Keratinocyte (primary cell): ENCODE results near the gene SPRY4. TPM values are rescaled to one million over a fixed set of nuclear protein-coding genes. Genes with fewer than 3 reads are reported as not detected.

Experiments used
- DNase-seq: peaks from one replicate; pipeline ENCODE4 v3.0.0-alpha.2; 2011; ENCODE audit warnings: low read depth, missing footprints, low spot score
- FAIRE-seq: peaks from 2 replicates; lab custom pipeline; 2011; peaks lifted over from hg19 to GRCh38; lab: Jason Lieb, UNC
- H2AFZ ChIP-seq: 2 replicates; pipeline ENCODE4 v1.6.0; 2012; ENCODE audit warnings: low read length, control low read depth, inconsistent platforms; ENCODE audit not compliant: control insufficient read depth
- H3K27ac ChIP-seq: 2 replicates; pipeline ENCODE4 v1.5.1; 2011; ENCODE audit warnings: low read length; ENCODE audit not compliant: control insufficient read depth, insufficient read depth
- H3K27me3 ChIP-seq: 3 replicates; pipeline ENCODE4 v1.6.0; 2011; ENCODE audit warnings: low read length; ENCODE audit not compliant: control insufficient read depth, insufficient read depth; ENCODE audit errors: extremely low read depth
- H3K36me3 ChIP-seq, 2 experiments: 2 replicates in 1 of 2; 3 replicates in 1 of 2; pipeline ENCODE4 v1.5.1; 2011; ENCODE audit warnings: low read length in 2 of 2, mild to moderate bottlenecking in 1 of 2; ENCODE audit not compliant: control insufficient read depth in 2 of 2, insufficient read depth in 2 of 2; ENCODE audit errors: extremely low read depth in 1 of 2
- H3K4me1 ChIP-seq: 3 replicates; pipeline ENCODE4 v1.5.1; 2011; ENCODE audit warnings: low read length; ENCODE audit not compliant: control insufficient read depth, insufficient read depth; ENCODE audit errors: extremely low read depth
- H3K4me2 ChIP-seq: 3 replicates; pipeline ENCODE4 v1.6.0; 2011; ENCODE audit warnings: low read depth, low read length; ENCODE audit not compliant: control insufficient read depth, insufficient read depth; ENCODE audit errors: extremely low read depth
- H3K4me3 ChIP-seq, 3 experiments: fragments of 200-600 bp in 1 of 3; sonication (generic) in 1 of 3; 2 replicates in 2 of 3; 3 replicates in 1 of 3; pipeline ENCODE4 v1.5.1; 2011 to 2016; ENCODE audit warnings: low read length in 3 of 3, mild to moderate bottlenecking in 3 of 3, control low read depth in 2 of 3, inconsistent platforms in 1 of 3, low read depth in 1 of 3, mixed read lengths in 1 of 3, mixed run types in 1 of 3, moderate library complexity in 1 of 3; ENCODE audit not compliant: control insufficient read depth in 2 of 3, insufficient read depth in 2 of 3; ENCODE audit errors: extremely low read depth in 1 of 3
- H3K79me2 ChIP-seq: 2 replicates; pipeline ENCODE4 v1.6.0; 2012; ENCODE audit warnings: low read length; ENCODE audit not compliant: control insufficient read depth, insufficient read depth
- H3K9ac ChIP-seq: 3 replicates; pipeline ENCODE4 v1.6.0; 2011; ENCODE audit warnings: low read length; ENCODE audit not compliant: control insufficient read depth, insufficient read depth; ENCODE audit errors: extremely low read depth
- H3K9me1 ChIP-seq: 3 replicates; pipeline ENCODE4 v1.6.0; 2011; ENCODE audit warnings: low read length; ENCODE audit not compliant: control insufficient read depth, insufficient read depth; ENCODE audit errors: extremely low read depth
- H3K9me3 ChIP-seq: 2 replicates; pipeline ENCODE4 v1.5.1; 2012; ENCODE audit warnings: low read depth, low read length; ENCODE audit not compliant: control insufficient read depth
- H4K20me1 ChIP-seq: 3 replicates; pipeline ENCODE4 v1.6.0; 2011; ENCODE audit warnings: low read length; ENCODE audit not compliant: control insufficient read depth, insufficient read depth; ENCODE audit errors: extremely low read depth
- EZH2 ChIP-seq: IDR thresholded peaks from one replicate; pipeline ENCODE4 v1.6.1; 2012; ENCODE audit warnings: inconsistent platforms, mild to moderate bottlenecking, low read length, moderate library complexity
- dilution Hi-C: fragments of 300-500 bp; cut with MboI; formaldehyde crosslinking; loops from one replicate; pipeline ENCODE4 v1.7.0; 2020; ENCODE audit warnings: low sequenced_read_pairs; ENCODE audit not compliant: extremely low pct_ligation_motif_present
- polyA plus RNA-seq, 5 experiments: library from polyadenylated mRNA; depleted of rRNA in 3 of 5; stranded (reverse) in 3 of 5; stranded (forward) in 1 of 5; unstranded in 1 of 5; fragments of >200 nt; gene quantifications; 1 replicate in 1 of 5; 2 replicates in 3 of 5; 3 replicates in 1 of 5; pipeline versions ENCODE4 v1.2.1 to v1.2.3, GENCODE V29; 2011 to 2012; ENCODE audit warnings: missing spikeins in 2 of 5, low read depth in 1 of 5, low replicate concordance in 1 of 5
- TF ChIP-seq, protein P1 (sequence below), 3 experiments: IDR thresholded peaks in 1 of 3; conservative IDR thresholded peaks in 1 of 3; optimal IDR thresholded peaks in 1 of 3; 2 replicates in 2 of 3; 3 replicates in 1 of 3; pipeline versions ENCODE3 to v1.5.1; 2011; ENCODE audit warnings: low read length in 3 of 3, mild to moderate bottlenecking in 3 of 3, moderate library complexity in 2 of 3, control low read depth in 1 of 3, inconsistent platforms in 1 of 3; ENCODE audit not compliant: insufficient read depth in 2 of 3; ENCODE audit errors: extremely low read depth in 1 of 3

SPRY4 gene
- polyA plus RNA-seq, 1 donor (not counting 4 experiments of a cell fraction or from before 2014, with no cell fraction given): 10.2 TPM

DNA sequence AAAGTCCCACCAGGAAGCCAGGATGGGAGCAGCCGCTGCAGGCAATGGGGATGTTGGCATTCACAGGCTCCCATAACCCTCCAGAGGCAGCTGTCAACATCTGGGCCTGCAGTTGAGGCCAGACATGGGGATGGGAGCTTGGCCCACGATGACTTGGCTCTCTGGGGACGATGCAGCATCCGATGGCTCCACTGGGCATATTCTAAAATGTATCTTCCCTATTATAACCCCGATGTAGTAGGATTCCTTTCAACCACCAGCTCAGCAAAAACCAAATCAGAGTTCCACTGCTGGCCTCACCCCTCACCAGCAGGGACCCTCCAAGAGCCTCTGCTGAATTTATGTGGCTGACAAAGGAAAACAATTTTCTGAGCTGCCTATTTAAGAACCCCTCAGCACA, 7.1 kb downstream of the SPRY4 start:
- Histone ChIP-seq H4K20me1 (peaks cover 51% of the 10 kb centered on the region), H3K79me2 (peaks cover 99% of the 10 kb centered on the region), H3K27ac (no peak overlapping the region), H3K4me2 (no peak overlapping the region), H3K9ac (no peak overlapping the region), H3K9me1 (peaks cover 4% of the 10 kb centered on the region), H3K4me1 (peaks cover 26% of the 10 kb centered on the region), H3K4me3 (no peak overlapping the region), H3K27me3 (no peaks in the 10 kb centered on the region), H3K9me3 (no peaks in the 10 kb centered on the region), H2AFZ (no peak overlapping the region), H3K36me3 (peaks cover 21 to 33% of the 10 kb centered on the region in 2 experiments)
- no peak for TF ChIP-seq EZH2
- TF ChIP-seq, protein P1, sequence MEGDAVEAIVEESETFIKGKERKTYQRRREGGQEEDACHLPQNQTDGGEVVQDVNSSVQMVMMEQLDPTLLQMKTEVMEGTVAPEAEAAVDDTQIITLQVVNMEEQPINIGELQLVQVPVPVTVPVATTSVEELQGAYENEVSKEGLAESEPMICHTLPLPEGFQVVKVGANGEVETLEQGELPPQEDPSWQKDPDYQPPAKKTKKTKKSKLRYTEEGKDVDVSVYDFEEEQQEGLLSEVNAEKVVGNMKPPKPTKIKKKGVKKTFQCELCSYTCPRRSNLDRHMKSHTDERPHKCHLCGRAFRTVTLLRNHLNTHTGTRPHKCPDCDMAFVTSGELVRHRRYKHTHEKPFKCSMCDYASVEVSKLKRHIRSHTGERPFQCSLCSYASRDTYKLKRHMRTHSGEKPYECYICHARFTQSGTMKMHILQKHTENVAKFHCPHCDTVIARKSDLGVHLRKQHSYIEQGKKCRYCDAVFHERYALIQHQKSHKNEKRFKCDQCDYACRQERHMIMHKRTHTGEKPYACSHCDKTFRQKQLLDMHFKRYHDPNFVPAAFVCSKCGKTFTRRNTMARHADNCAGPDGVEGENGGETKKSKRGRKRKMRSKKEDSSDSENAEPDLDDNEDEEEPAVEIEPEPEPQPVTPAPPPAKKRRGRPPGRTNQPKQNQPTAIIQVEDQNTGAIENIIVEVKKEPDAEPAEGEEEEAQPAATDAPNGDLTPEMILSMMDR (optimal IDR thresholded peaks at IDR 0.05 in 1 of 3, IDR thresholded peaks at IDR 0.05 in 1 of 3, conservative IDR thresholded peaks at IDR 0.05 in 1 of 3; ENCODE audit: extremely low read depth in 1 of 3, insufficient read depth in 2 of 3, low read length in 3 of 3): no peak
- DNase-seq (no peak), FAIRE-seq (no peak)
- dilution Hi-C loops: no loop called here

GRCh38 chr5:142317173-142317572, 7.6 kb downstream of the SPRY4 start:
- Histone ChIP-seq H4K20me1 (peaks cover 48% of the 10 kb centered on the region), H3K4me2 (no peak overlapping the region), H3K4me1 (peaks cover 22% of the 10 kb centered on the region), H3K9me3 (no peaks in the 10 kb centered on the region), H3K27ac (no peak overlapping the region), H3K36me3 (peaks cover 23 to 38% of the 10 kb centered on the region in 2 experiments), H3K4me3 (no peak overlapping the region), H3K9me1 (peaks cover 4% of the 10 kb centered on the region), H3K27me3 (no peaks in the 10 kb centered on the region), H3K9ac (no peak overlapping the region), H2AFZ (no peak overlapping the region), H3K79me2 (peaks cover 99% of the 10 kb centered on the region)
- FAIRE-seq: no peak
- TF ChIP-seq EZH2: no peak
- TF ChIP-seq, protein P1 (optimal IDR thresholded peaks at IDR 0.05 in 1 of 3, IDR thresholded peaks at IDR 0.05 in 1 of 3, conservative IDR thresholded peaks at IDR 0.05 in 1 of 3; ENCODE audit: extremely low read depth in 1 of 3, insufficient read depth in 2 of 3, low read length in 3 of 3): no peak
- dilution Hi-C loops: no loop called here
- no peak for DNase-seq
